ENCODE results near the gene GPATCH3.
"Not testable (repeated sequence)": the region's sequence is repeated elsewhere in the genome, so short reads cannot be mapped to it uniquely, and the experiment has no call there.

GPATCH3 gene

DNA sequence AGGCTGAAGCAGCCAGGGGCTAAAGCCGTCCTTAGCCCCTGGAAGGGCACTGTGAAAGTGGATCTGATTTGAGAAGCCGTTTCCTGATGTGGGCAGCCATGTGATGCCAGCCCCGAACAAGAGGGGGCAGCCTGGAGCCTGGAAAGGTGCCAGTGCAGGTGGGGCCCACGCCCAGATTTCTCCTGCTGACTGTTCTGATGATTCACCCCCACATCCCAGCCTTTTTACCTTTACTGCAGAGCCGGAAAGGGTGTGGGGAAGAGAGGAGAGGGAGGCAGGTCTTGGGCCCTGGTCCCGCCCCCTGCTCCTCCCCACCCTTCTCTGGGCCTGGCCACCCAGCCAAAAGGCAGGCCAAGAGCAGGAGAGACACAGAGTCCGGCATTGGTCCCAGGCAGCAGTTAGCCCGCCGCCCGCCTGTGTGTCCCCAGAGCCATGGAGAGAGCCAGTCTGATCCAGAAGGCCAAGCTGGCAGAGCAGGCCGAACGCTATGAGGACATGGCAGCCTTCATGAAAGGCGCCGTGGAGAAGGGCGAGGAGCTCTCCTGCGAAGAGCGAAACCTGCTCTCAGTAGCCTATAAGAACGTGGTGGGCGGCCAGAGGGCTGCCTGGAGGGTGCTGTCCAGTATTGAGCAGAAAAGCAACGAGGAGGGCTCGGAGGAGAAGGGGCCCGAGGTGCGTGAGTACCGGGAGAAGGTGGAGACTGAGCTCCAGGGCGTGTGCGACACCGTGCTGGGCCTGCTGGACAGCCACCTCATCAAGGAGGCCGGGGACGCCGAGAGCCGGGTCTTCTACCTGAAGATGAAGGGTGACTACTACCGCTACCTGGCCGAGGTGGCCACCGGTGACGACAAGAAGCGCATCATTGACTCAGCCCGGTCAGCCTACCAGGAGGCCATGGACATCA, 37.2 kb downstream of the GPATCH3 start, which contains the start of gene SFN:
SFN (plus strand) TSS at position 369 of the 904 bp plus-strand sequence; CDS start at position 433, 64 bp downstream.
- peak; percentile 98 for DNase-seq

DNA sequence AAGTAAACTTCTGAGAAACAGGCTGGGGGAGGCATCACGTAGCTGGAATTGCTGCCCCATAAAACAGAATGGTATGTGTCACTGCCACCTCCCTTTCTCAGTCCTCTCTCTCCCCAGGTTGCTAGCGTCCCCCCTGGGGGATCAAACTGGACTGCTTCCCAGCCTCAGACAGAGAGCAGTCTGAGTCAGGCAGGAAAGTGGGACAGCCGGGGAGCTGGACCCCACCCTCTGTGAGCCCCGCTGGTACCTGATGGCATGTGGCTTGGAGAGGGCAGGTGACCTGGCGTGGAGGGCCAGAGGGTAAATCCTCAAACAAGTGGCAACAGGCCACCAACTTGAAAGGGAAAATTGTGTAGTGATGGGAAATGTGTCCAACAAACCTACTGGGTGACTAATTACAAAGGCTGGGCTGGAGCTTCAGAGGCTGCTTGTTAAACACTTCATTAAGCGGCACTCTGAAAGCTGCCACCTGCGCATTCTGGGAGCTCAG, 38.3 kb downstream of the GPATCH3 start:
- DNase-seq = peak; percentile 31

DNA sequence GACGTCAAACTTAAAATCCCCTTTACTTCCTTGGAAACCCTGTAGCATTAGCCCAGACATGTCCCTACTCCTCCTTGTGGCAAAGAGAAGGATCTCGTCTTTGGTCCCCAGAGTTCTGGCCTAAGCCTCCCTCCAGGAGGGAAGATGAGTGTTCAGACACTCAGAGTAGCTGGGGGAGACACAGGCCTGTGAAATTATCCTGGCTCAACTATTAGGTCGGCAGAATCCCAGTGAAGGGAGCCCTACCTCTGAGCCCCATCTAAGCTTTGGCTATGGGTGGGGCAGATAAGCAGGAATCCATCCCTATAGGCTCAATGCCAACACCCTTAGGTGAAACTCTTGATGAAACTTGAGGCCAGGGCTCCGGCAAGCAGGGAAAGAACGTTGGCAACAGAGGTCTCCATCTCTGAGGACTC, 39.0 kb downstream of the GPATCH3 start:
- no peak for DNase-seq

- DNase-seq = no peak
Observed at GRCh38 chr1:26858891-26859640, 41.2 kb downstream of the GPATCH3 start.

- DNase-seq = no peak
Observed at GRCh38 chr1:26858160-26858559, 42.1 kb downstream of the GPATCH3 start.

- no peak for DNase-seq
Observed at GRCh38 chr1:26857473-26858060, 42.7 kb downstream of the GPATCH3 start.

- no peak for DNase-seq
Observed at GRCh38 chr1:26856604-26857469, 43.4 kb downstream of the GPATCH3 start.

DNA sequence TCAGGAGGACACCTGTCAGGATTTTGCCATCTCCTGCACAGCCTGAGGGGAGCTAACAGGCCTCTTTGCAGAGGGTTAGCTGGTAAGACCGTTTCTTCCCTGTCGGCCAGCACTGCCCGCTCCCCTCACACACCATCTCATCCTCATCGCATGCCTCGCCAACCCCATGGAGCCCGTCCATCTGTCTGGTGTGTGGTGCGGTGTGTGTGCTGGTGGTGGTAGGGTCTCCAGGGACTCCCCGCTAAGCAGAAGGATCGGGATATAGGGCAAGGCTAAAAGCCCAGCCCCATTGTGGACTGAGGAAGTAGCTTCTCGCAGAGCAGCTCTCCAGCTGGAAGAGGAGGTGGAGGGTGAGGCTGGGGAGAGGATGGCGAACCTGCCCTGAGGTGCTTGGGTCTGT, 44.1 kb downstream of the GPATCH3 start:
- DNase-seq = no peak

DNA sequence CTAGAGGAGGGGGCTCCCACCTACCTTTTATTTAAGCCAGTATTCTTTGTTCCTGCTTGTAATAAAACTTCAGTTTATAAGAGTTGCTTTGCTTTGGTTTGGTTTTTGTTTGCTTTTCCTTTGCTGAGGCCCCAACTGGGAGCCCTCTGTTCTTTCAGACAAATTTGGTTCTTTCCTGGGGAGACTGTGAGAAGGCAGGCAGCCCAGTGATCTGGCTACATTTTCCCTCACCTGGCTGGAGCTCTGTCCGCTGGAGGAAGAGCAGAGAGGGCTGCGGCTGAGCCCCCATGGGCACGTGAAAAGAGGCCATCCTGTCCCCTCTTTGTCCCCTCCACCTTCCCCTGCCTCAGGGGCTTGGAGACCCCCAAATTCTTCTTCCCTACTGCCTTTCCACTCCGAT, 44.6 kb downstream of the GPATCH3 start:
- no peak for DNase-seq

DNA sequence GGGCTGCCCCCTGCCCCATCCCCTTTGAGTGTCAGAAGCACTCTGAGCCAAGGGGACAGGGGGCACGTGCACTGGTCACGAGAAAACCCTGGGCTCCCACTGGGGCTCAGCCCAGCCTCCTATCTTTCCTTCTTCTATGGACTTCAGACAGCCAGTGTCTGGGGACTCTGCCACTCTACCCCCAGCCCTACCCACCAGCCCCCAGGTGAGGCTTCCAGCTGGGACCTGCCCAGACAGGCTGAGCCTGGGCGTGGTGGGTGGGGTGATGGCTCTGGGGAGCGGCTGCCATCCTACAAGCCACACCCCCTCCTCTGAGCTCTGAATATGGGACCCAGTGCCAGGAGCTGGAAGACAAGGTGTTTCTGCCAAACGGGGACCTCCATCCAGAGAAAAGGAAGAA, 45.4 kb downstream of the GPATCH3 start:
- no peak for DNase-seq

GRCh38 chr1:26853600-26853999, 46.7 kb downstream of the GPATCH3 start:
- no peak for DNase-seq

DNA sequence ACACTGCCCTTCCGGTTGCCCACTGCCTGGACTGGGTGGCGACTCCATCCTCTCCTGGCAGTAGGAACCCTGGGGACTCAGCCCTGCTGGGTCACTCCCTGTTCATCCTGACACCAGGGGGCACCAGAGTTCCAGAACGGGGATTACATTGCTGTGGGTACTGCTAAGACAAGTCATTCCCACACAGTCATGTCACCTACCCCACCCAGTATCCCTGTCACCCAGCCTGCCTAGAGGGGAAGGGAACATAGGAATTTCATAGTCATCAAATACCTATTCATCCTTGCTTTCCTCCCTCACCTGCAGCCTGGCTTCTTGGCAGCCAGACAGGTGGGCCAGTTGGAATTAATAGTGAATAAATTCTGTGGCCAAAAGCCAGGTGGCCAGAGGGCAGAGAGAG, 47.1 kb downstream of the GPATCH3 start:
- DNase-seq = peak; percentile 74

- no peak for DNase-seq
Observed at GRCh38 chr1:26852701-26853100, 47.6 kb downstream of the GPATCH3 start.

GRCh38 chr1:26851106-26851684, 49.1 kb downstream of the GPATCH3 start:
- DNase-seq = no peak

DNA sequence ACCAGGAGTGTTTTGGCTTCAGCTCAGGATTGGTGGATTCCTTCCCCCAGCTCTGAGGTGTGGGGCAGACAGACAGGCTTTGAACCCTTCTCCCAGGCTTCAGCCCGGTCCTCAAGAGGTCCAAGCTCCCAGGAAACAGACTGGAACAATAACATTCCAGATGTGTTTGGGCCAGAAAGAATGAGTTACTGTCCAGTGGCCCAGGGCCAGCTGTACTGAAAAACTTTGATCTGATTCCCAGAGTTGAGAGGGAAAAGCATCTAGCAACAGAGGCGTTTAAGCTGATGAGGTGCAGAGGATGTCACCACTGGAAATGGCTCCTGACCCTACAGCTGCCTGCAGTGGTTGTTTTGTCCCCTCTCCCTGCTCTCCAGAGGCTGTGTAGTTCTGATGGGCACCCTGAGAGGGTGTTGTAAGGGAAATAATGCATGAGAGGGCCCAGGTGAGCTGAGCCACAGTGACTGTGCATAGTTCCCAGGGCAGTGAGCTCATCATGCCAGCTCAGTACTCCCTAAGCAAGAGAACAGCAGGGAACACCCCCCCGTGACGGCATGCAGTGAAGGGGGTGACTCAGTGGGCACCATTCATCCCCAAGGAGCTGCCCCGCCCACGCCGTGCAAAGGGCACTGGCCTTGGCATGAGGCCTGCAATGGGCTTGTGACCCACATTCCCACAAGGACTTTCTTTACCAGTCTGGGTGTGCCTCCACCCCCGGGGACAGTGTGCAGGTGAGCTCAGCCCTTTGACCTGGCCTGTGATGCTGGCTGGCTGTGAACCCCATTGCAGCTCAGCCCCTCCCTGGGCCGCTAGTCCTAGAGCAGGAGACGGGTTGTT, 51.1 kb downstream of the GPATCH3 start:
- DNase-seq = no peak

DNA sequence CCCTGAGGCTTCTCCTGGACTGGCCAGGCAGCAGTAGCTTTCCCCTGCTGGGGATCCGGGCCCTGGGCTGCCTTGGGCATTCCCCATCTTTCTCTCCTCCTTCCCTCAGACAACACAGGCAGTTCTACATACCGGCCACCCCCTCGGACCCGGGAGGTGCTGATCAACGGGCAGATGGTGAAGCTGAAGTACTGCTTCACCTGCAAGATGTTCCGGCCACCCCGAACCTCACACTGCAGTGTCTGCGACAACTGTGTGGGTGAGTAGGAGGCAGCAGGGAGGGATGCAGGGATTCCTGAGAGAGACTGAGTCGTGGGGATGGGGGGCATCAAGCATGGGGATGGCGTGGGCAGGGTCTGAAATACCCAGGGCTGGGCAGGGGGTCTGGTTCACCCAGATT, 51.8 kb downstream of the GPATCH3 start:
- no peak for DNase-seq

DNA sequence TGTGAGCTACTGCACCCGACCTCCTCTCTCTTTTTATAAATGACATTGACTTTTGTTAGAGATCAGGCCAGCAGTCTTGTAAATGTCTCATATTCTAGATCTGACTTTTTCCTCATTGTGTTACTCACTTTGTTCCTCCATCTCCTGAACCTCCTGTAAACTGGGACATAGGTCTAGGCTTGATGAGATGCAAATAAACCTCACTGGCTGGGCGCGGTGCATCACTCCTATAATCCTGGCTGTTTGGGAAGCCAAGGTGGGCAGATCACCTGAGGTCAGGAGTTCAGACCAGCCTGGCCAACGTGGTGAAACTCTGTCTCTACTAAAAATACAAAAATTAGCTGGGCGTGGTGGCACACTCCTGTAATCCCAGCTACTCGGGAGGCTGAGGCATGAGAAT, 52.4 kb downstream of the GPATCH3 start:
- DNase-seq = not testable (repeated sequence)

GRCh38 chr1:26844424-26845196, 55.7 kb downstream of the GPATCH3 start:
- no peak for DNase-seq
